ENCODE data around the gene ARID1B.

ARID1B gene

GRCh38 chr6:156950084-156950483 is 172.9 kb downstream of the ARID1B start:
- TF ChIP-seq, protein P1, sequence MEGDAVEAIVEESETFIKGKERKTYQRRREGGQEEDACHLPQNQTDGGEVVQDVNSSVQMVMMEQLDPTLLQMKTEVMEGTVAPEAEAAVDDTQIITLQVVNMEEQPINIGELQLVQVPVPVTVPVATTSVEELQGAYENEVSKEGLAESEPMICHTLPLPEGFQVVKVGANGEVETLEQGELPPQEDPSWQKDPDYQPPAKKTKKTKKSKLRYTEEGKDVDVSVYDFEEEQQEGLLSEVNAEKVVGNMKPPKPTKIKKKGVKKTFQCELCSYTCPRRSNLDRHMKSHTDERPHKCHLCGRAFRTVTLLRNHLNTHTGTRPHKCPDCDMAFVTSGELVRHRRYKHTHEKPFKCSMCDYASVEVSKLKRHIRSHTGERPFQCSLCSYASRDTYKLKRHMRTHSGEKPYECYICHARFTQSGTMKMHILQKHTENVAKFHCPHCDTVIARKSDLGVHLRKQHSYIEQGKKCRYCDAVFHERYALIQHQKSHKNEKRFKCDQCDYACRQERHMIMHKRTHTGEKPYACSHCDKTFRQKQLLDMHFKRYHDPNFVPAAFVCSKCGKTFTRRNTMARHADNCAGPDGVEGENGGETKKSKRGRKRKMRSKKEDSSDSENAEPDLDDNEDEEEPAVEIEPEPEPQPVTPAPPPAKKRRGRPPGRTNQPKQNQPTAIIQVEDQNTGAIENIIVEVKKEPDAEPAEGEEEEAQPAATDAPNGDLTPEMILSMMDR (IDR thresholded peaks at IDR 0.05; ENCODE audit: insufficient read depth, low read length, poor library complexity, severe bottlenecking), result no peak
- TF ChIP-seq EZH2phosphoT487 (conservative IDR thresholded peaks at IDR 0.05; ENCODE audit: low read length), result no peak
- Histone ChIP-seq H3K27me3 (ENCODE audit: low read length) (no peaks in the 10 kb centered on the region), H3K4me2 (ENCODE audit: low read depth, low read length, poor library complexity, severe bottlenecking) (no peak overlapping the region), H3K79me2 (ENCODE audit: insufficient read depth, low read length) (peaks cover 57% of the 10 kb centered on the region), H4K20me1 (ENCODE audit: low read depth, low read length) (peaks cover 13% of the 10 kb centered on the region), H3K36me3 (ENCODE audit: low read length) (no peaks in the 10 kb centered on the region), H3K9me2 (replicated peaks; ENCODE audit: insufficient read depth, low read length) (no peaks in the 10 kb centered on the region), H3K9me3 (ENCODE audit: insufficient read depth, low read length) (no peaks in the 10 kb centered on the region), H3K27ac (ENCODE audit: low read depth, low read length) (no peak overlapping the region), H3F3A (ENCODE audit: insufficient read depth) (no peaks in the 10 kb centered on the region), H3K9ac (ENCODE audit: low read length) (no peak overlapping the region), H3K4me3 (ENCODE audit: insufficient read depth, low read length, poor library complexity, severe bottlenecking) (no peak overlapping the region), H2AFZ (ENCODE audit: low read depth, low read length, severe bottlenecking) (no peak overlapping the region)

- peaks cover 13% of the 10 kb centered on the region for H4K20me1 ChIP-seq (ENCODE audit: low read depth, low read length)
- no peaks in the 10 kb centered on the region for H3K9me2 ChIP-seq (replicated peaks; ENCODE audit: insufficient read depth, low read length)
- H3K27ac ChIP-seq (ENCODE audit: low read depth, low read length), result no peak overlapping the region
- no peaks in the 10 kb centered on the region for H3F3A ChIP-seq (ENCODE audit: insufficient read depth)
- no peak overlapping the region for H2AFZ ChIP-seq (ENCODE audit: low read depth, low read length, severe bottlenecking)
- H3K4me2 ChIP-seq (ENCODE audit: low read depth, low read length, poor library complexity, severe bottlenecking), result no peak overlapping the region
- no peak for TF ChIP-seq EZH2phosphoT487 (conservative IDR thresholded peaks at IDR 0.05; ENCODE audit: low read length)
- TF ChIP-seq, protein P1 (IDR thresholded peaks at IDR 0.05; ENCODE audit: insufficient read depth, low read length, poor library complexity, severe bottlenecking), result no peak
- H3K27me3 ChIP-seq (ENCODE audit: low read length), result no peaks in the 10 kb centered on the region
- no peak overlapping the region for H3K4me3 ChIP-seq (ENCODE audit: insufficient read depth, low read length, poor library complexity, severe bottlenecking)
- H3K36me3 ChIP-seq (ENCODE audit: low read length), result no peaks in the 10 kb centered on the region
- no peaks in the 10 kb centered on the region for H3K9me3 ChIP-seq (ENCODE audit: insufficient read depth, low read length)
- peaks cover 54% of the 10 kb centered on the region for H3K79me2 ChIP-seq (ENCODE audit: insufficient read depth, low read length)
- H3K9ac ChIP-seq (ENCODE audit: low read length), result no peak overlapping the region
Observed at GRCh38 chr6:156950531-156950930, 173.4 kb downstream of the ARID1B start.

GRCh38 chr6:156952401-156952800 is 175.2 kb downstream of the ARID1B start:
- Histone ChIP-seq H3K4me3 (ENCODE audit: insufficient read depth, low read length, poor library complexity, severe bottlenecking) (no peak overlapping the region), H3K9ac (ENCODE audit: low read length) (no peak overlapping the region), H3K9me2 (replicated peaks; ENCODE audit: insufficient read depth, low read length) (no peaks in the 10 kb centered on the region), H3K36me3 (ENCODE audit: low read length) (no peaks in the 10 kb centered on the region), H3F3A (ENCODE audit: insufficient read depth) (no peaks in the 10 kb centered on the region), H3K4me2 (ENCODE audit: low read depth, low read length, poor library complexity, severe bottlenecking) (no peak overlapping the region), H4K20me1 (ENCODE audit: low read depth, low read length) (peaks cover 13% of the 10 kb centered on the region), H2AFZ (ENCODE audit: low read depth, low read length, severe bottlenecking) (no peak overlapping the region), H3K79me2 (ENCODE audit: insufficient read depth, low read length) (peaks cover 47% of the 10 kb centered on the region), H3K9me3 (ENCODE audit: insufficient read depth, low read length) (no peaks in the 10 kb centered on the region), H3K27me3 (ENCODE audit: low read length) (no peaks in the 10 kb centered on the region), H3K27ac (ENCODE audit: low read depth, low read length) (no peak overlapping the region)
- no peak for TF ChIP-seq EZH2phosphoT487 (conservative IDR thresholded peaks at IDR 0.05; ENCODE audit: low read length)
- TF ChIP-seq, protein P1 (IDR thresholded peaks at IDR 0.05; ENCODE audit: insufficient read depth, low read length, poor library complexity, severe bottlenecking), result no peak
